ENCODE results near the gene TMCC2.

- TF ChIP-seq CTCF (IDR thresholded peaks at IDR 0.05) = no peak
- no peak for TF ChIP-seq POLR2AphosphoS5 (IDR thresholded peaks at IDR 0.05)
- no peak for TF ChIP-seq POLR2A (IDR thresholded peaks at IDR 0.05)
These were observed 68.4 kb downstream of the TMCC2 start for GRCh38 chr1:205296154-205296553.

All from upper lobe of left lung (tissue), 4 donors.